K562 (cell line): Measurements from ENCODE around the gene TMIGD1. TPM values are rescaled to one million over a fixed set of nuclear protein-coding genes. Genes with fewer than 3 reads are reported as not detected.

ENCODE experiments used
- ARNT ChIP-seq, 2 experiments: fragments of 450-650 bp; IDR thresholded peaks; 2 replicates each; pipeline ENCODE4 v1.6.1; 2016; ENCODE audit warnings: mild to moderate bottlenecking in 1 of 2
- BACH1 ChIP-seq: fragments of 200-800 bp; sonication (Bioruptor generic); IDR thresholded peaks from 2 replicates; pipeline ENCODE4 v1.6.1; 2016; ENCODE audit warnings: missing genetic modification characterization, missing compliant biosample characterization
- CEBPB ChIP-seq: fragments of 450-650 bp; IDR thresholded peaks from 2 replicates; pipeline ENCODE4 v1.6.1; 2016; ENCODE audit warnings: missing genetic modification characterization, missing compliant biosample characterization
- DIDO1 ChIP-seq: fragments of 450-650 bp; IDR thresholded peaks from 2 replicates; pipeline ENCODE4 v1.6.1; 2016; ENCODE audit warnings: low read depth, missing biosample characterization, missing genetic modification characterization
- FOXA1 ChIP-seq: fragments of 450-650 bp; IDR thresholded peaks from 2 replicates; pipeline ENCODE4 v1.6.1; 2016; ENCODE audit warnings: mild to moderate bottlenecking, borderline replicate concordance
- HDAC3 ChIP-seq: fragments of 450-650 bp; IDR thresholded peaks from 2 replicates; pipeline ENCODE4 v1.6.1; 2018; ENCODE audit warnings: borderline replicate concordance, mild to moderate bottlenecking, moderate library complexity; ENCODE audit not compliant: partially characterized antibody
- ILF3 ChIP-seq: fragments of 450-650 bp; IDR thresholded peaks from 2 replicates; pipeline ENCODE4 v1.6.1; 2018; ENCODE audit warnings: antibody characterized with exemption, mild to moderate bottlenecking, moderate library complexity, borderline replicate concordance
- LCOR ChIP-seq: sonication (generic); formaldehyde crosslinking; IDR thresholded peaks from 2 replicates; pipeline ENCODE4 v1.8.0; 2022; ENCODE audit warnings: mild to moderate bottlenecking, missing genetic modification reagents
- MBD1 ChIP-seq: fragments of 250-450 bp; sonication (Bioruptor Pico); IDR thresholded peaks from 2 replicates; pipeline ENCODE4 v1.8.0; 2022; ENCODE audit warnings: inconsistent platforms
- MLX ChIP-seq, 2 experiments: fragments of 450-650 bp in 1 of 2; sonication (generic) in 1 of 2; formaldehyde crosslinking; conservative IDR thresholded peaks; 2 replicates each; pipeline versions ENCODE4 v1.4.0 to v1.8.1; 2020 to 2022; ENCODE audit warnings: mild to moderate bottlenecking in 1 of 2, missing genetic modification reagents in 1 of 2
- MTF1 ChIP-seq: fragments of 250-450 bp; sonication (Bioruptor Pico); IDR thresholded peaks from 2 replicates; pipeline ENCODE4 v1.9.0; 2021; ENCODE audit warnings: moderate library complexity, mild to moderate bottlenecking, inconsistent platforms, borderline replicate concordance
- NELFE ChIP-seq: IDR thresholded peaks from 2 replicates; pipeline ENCODE4 v1.6.1; 2011; ENCODE audit warnings: mild to moderate bottlenecking; ENCODE audit not compliant: insufficient read depth, insufficient read length
- NR2F6 ChIP-seq: fragments of 450-650 bp; formaldehyde crosslinking; IDR thresholded peaks from 2 replicates; pipeline ENCODE4 v1.4.0; 2020; ENCODE audit warnings: mild to moderate bottlenecking
- PML ChIP-seq: IDR thresholded peaks from 2 replicates; pipeline ENCODE4 v1.6.1; 2012; ENCODE audit warnings: low read length, inconsistent platforms
- polyA plus RNA-seq, 8 experiments: library from polyadenylated mRNA; depleted of rRNA in 4 of 8; stranded (reverse) in 5 of 8; unstranded in 3 of 8; fragments of >200 nt; fragmentation: Nextera tagmentation in 2 of 8; fragmentation: Illumina TruSeq in 1 of 8; extraction: Ambion mirVana in 2 of 8; extraction: Trizol in 1 of 8; gene quantifications; 2 replicates each; pipeline versions ENCODE4 v1.2.1 to v1.2.3, GENCODE V29; 2011 to 2014; ENCODE audit warnings: inconsistent platforms in 1 of 8, missing spikeins in 1 of 8
- total RNA-seq, 7 experiments: library from RNA; depleted of rRNA in 6 of 7; stranded (reverse); fragments of >200 nt in 6 of 7; fragmentation: Illumina TruSeq in 2 of 7; extraction: Trizol in 2 of 7; gene quantifications; 2 replicates each; pipeline versions ENCODE4 v1.2.1 to v1.2.3, GENCODE V29; 2011 to 2021; ENCODE audit warnings: low replicate concordance in 1 of 7
- TF ChIP-seq, protein P1 (sequence below): fragments of 450-650 bp; IDR thresholded peaks from 2 replicates; pipeline ENCODE4 v1.6.1; 2016; ENCODE audit warnings: antibody characterized with exemption
- TF ChIP-seq, protein P2 (sequence below): fragments of 250-450 bp; sonication (Bioruptor Pico); IDR thresholded peaks from 2 replicates; pipeline ENCODE4 v1.5.1; 2021; ENCODE audit warnings: mild to moderate bottlenecking
- TF ChIP-seq, protein P3 (sequence below): sonication (generic); formaldehyde crosslinking; IDR thresholded peaks from 2 replicates; pipeline ENCODE4 v1.8.0; 2022; ENCODE audit warnings: mild to moderate bottlenecking, low read depth, missing genetic modification reagents
- TF ChIP-seq, protein P4 (sequence below): IDR thresholded peaks from 2 replicates; pipeline ENCODE4 v1.6.1; 2016; ENCODE audit warnings: missing genetic modification characterization, missing compliant biosample characterization
- TF ChIP-seq, protein P5 (sequence below), 2 experiments: fragments of 450-650 bp in 1 of 2; sonication (generic) in 1 of 2; formaldehyde crosslinking in 1 of 2; IDR thresholded peaks in 1 of 2; conservative IDR thresholded peaks in 1 of 2; 2 replicates each; pipeline versions ENCODE4 v1.6.1 to v1.8.1; 2016 to 2023; ENCODE audit warnings: mild to moderate bottlenecking in 2 of 2, moderate library complexity in 2 of 2, inconsistent platforms in 1 of 2, missing genetic modification reagents in 1 of 2

Gene TMIGD1
- total and polyA plus RNA-seq, 9 of the 15 experiments (the other 6 are each of a cell fraction or from before 2014, with no cell fraction given), result not detected

GRCh38 chr17:30378241-30378824 is 44.5 kb upstream of the TMIGD1 start (continued):
- TF ChIP-seq MBD1 (CRISPR knock-in tag) (peak; percentile 97), BACH1 (no peak), CEBPB (tag) (no peak), NR2F6 (CRISPR knock-in tag) (no peak), FOXA1 (no peak), NELFE (no peak), LCOR (CRISPR knock-in tag) (no peak), ILF3 (no peak), DIDO1 (tag) (no peak), MTF1 (CRISPR knock-in tag) (no peak), MLX (CRISPR knock-in tag; conservative IDR thresholded peaks at IDR 0.05) (no peak), PML (no peak), HDAC3 (no peak), ARNT (IDR thresholded peaks at IDR 0.05) (no peak)
- TF ChIP-seq, protein P1, sequence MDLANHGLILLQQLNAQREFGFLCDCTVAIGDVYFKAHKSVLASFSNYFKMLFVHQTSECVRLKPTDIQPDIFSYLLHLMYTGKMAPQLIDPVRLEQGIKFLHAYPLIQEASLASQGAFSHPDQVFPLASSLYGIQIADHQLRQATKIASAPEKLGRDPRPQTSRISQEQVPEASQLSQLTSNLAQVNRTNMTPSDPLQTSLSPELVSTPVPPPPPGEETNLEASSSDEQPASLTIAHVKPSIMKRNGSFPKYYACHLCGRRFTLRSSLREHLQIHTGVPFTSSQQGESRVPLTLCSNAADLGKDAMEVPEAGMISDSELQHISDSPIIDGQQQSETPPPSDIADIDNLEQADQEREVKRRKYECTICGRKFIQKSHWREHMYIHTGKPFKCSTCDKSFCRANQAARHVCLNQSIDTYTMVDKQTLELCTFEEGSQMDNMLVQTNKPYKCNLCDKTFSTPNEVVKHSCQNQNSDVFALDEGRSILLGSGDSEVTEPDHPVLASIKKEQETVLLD, result no peak
- TF ChIP-seq, protein P2, sequence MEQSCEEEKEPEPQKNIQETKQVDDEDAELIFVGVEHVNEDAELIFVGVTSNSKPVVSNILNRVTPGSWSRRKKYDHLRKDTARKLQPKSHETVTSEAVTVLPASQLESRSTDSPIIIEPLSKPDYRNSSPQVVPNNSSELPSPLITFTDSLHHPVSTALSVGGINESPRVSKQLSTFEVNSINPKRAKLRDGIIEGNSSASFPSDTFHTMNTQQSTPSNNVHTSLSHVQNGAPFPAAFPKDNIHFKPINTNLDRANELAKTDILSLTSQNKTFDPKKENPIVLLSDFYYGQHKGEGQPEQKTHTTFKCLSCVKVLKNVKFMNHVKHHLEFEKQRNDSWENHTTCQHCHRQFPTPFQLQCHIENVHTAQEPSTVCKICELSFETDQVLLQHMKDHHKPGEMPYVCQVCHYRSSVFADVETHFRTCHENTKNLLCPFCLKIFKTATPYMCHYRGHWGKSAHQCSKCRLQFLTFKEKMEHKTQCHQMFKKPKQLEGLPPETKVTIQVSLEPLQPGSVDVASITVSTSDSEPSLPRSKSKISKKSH, result no peak
- TF ChIP-seq, protein P3, sequence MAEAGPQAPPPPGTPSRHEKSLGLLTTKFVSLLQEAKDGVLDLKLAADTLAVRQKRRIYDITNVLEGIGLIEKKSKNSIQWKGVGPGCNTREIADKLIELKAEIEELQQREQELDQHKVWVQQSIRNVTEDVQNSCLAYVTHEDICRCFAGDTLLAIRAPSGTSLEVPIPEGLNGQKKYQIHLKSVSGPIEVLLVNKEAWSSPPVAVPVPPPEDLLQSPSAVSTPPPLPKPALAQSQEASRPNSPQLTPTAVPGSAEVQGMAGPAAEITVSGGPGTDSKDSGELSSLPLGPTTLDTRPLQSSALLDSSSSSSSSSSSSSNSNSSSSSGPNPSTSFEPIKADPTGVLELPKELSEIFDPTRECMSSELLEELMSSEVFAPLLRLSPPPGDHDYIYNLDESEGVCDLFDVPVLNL (CRISPR knock-in tag), result no peak
- TF ChIP-seq, protein P4, sequence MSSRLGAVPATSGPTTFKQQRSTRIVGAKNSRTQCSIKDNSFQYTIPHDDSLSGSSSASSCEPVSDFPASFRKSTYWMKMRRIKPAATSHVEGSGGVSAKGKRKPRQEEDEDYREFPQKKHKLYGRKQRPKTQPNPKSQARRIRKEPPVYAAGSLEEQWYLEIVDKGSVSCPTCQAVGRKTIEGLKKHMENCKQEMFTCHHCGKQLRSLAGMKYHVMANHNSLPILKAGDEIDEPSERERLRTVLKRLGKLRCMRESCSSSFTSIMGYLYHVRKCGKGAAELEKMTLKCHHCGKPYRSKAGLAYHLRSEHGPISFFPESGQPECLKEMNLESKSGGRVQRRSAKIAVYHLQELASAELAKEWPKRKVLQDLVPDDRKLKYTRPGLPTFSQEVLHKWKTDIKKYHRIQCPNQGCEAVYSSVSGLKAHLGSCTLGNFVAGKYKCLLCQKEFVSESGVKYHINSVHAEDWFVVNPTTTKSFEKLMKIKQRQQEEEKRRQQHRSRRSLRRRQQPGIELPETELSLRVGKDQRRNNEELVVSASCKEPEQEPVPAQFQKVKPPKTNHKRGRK (tag), result peak; percentile 57
- TF ChIP-seq, protein P5, sequence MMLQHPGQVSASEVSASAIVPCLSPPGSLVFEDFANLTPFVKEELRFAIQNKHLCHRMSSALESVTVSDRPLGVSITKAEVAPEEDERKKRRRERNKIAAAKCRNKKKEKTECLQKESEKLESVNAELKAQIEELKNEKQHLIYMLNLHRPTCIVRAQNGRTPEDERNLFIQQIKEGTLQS (IDR thresholded peaks at IDR 0.05), result peak; percentile 82
- TF ChIP-seq, protein P5 (CRISPR knock-in tag; conservative IDR thresholded peaks at IDR 0.05), result no peak
